NOMO-1 (cell line): ENCODE data around the gene NPPB.

ENCODE experiments used
- DNase-seq, 2 experiments: peaks; one replicate each; lab custom pipeline; 2025; ENCODE audit not compliant: unreplicated experiment in 2 of 2; lab: John Stamatoyannopoulos, UW

The NPPB gene

DNA sequence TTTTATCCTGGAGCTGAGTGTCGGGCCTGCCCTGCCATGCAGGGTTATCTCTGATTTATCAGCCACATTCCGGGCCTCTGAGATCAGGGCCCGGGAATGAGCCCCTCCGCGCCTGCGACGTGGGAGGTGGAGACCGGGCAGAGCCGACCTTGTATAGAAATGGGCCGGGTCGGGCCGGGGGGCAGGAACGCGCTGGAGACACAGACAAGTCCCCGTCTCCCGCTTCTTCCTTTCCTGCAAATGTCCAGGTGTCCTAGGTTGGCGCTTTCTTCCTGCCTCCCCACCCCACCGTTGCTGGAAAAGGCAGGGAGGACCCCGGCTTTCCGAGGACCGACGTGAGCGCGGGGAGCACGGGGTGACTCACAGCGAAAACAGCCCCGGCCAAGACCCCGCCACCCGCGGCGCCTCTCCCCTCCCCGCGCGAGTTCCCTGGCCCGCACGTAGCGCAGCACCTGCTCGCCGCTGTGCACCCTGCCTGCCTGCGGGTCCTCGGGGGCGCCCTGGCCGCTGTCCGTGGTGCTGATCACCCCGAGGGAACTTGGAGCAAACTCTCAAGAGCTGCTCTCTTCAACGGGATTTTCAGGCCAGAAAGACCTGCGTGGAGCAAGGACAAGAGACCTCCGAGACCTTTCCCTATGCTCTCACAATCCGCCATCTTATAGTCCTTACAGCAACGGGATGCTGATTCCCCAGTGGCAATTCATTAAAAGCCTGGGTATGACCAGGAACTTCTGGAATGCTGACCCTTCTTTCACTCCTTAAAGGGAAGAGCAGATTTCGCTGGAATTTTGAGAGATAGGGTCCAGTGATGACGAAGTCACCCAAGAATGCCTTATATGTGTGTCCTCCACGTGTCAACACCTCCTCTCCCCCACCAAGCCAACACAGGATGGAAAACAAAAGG, 475 bp upstream of the NPPB start:
- peak; percentile 30 to 46 for DNase-seq

DNA sequence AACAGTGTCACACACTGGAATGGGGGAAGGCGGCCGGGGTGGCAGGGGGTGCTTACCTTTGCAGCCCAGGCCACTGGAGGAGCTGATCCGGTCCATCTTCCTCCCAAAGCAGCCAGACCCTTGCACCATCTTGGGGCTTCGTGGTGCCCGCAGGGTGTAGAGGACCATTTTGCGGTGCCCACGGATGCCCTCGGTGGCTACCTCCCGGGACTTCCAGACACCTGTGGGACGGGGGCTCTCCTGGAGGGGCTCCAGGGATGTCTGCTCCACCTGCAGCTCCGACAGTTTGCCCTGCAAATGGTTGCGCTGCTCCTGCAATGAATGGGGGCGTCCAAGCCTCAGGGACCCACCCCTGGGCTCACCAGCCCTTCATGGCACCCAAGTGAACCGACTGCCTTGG, 587 bp downstream of the NPPB start:
- DNase-seq: no peak

DNA sequence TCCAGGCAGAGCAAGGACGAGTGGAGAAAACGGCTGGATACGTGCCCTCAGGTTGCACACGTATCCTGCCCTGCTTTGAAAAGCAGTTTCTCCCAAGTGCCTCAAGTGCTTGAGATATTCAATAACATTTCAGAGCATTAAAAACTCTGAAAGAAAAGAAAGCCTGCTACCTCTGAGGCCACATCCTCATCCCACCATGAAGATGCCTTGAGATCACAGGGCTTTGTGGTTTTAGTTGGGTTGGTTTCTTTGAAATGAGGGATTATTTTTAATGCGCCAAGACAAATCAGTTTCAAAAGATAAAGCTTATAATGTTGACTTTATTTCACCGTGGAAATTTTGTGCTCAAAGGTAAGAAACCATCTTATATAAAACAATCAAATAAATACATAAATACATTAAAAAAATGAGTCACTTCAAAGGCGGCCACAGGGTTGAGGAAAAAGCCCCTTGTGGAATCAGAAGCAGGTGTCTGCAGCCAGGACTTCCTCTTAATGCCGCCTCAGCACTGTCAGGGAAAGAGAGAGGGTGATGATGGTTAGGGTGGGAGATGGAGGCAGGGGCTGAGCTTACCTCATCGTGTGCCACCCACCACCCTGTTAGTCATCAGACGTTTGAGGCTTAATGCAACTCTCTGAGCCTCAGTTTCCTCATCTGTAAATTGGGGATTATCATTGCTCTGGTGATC, 1.4 kb downstream of the NPPB start:
- DNase-seq: no peak

DNA sequence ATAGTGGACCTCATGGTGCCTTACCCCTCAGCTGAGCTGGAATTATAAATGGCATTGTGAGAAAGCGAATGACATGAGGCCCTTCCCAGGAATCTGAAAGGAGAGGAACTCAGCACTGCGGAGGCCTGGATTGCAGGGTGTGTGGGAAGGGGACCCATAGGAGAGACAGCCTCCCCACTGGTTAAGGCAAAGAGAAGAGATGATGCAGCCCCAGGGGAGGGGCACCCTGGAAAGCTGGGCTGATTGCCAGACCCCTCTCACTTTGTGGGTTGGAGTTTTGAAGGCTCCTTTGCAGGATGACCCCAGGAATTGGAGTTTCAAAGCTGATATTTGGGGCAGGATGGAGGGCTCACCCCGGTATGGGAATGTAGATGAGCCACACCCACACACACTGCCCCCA, 2.0 kb downstream of the NPPB start:
- DNase-seq: no peak

DNA sequence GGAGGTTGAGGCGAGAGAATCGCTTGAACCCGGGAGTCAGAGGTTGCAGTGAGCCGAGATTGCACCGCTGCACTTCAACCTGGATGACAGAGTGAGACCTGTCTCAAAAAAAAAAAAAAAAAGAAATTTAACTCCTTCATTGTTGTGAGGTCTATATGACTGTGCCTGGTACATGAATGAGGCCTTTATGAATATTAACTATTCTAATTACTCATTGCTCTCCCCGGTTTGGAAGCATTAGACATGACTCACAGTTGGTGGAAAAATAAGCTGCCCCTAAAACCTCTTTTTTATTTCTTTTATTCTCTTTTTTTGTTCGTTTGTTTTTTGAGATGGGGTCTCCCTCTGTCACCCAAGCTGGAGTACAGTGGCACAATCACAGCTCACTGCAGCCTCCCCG, 3.3 kb downstream of the NPPB start:
- DNase-seq: no peak

DNA sequence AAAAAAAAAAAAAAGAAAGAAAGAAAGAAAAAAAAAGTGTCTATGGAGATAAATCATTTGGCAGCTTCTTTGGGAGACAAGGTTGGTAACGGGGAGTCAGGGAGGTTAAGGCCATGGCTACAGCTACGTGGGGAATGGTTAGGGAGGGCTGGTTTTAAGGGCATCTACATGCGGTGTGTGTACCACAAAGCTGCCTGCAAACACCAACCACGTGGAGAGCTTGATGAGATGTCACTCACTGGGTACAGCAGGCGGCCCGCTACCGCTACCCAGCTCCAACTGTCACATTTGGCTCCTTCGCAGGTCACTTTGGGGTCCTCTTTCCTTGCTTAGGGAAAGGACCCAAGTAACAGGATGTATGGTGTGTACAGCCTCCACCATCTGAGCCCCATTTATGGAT, 4.2 kb downstream of the NPPB start:
- no peak for DNase-seq

DNA sequence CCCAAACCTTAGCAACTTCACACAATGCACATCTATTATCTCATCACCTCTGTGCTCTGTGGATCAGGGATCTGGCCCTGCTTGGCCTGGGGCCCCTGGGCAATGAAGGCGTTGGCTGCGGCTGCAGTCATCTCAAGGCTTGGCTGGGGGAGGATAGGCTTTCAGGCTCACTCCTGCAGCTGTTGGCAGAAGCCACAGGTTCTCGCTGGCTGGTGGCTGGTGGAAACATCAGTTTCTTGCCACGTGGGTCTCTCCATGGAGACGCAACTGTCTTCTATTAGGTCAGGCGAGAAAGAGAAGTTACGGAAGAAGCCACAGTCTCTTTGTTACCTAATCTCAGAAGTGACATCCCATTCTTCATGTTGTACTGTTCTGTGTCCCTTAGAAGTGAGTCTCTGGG, 7.6 kb downstream of the NPPB start:
- peak; percentile 84 to 97 for DNase-seq

DNA sequence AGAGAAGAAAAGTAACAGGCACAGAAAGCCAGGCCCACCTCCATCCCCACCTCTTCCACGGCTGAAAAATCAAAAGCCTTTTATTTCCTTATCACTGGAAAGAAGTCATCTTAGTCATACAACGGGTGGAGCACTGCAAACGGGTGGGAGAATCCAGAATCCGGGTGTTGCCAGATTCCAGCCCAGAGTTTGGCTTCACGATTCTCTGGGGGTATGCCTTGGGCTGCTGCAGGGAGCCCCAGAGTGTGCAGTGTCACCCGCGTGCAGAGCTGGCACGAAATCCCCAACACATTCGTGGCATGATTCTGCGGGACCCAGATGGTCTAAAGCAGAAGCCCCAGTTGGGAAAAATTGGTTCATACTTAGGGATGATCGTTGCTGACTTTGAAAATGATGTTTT, 8.6 kb downstream of the NPPB start:
- no peak for DNase-seq

DNA sequence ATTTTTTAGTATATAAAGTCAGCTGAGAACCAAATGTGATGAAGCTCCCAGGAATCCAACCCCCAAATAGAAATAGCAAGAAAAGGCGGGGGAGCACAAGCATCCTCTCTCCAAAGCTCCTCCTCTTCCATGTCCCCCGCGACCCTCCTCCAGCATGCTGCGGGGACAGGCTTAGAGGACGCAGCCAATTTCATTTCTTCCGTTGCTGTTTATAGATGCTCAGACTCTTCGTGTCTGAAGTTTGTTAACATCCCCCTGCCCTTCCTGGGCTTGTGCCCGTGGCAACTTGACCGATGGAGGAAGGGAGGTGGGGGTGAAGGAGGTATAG, 10.4 kb downstream of the NPPB start:
- no peak for DNase-seq

DNA sequence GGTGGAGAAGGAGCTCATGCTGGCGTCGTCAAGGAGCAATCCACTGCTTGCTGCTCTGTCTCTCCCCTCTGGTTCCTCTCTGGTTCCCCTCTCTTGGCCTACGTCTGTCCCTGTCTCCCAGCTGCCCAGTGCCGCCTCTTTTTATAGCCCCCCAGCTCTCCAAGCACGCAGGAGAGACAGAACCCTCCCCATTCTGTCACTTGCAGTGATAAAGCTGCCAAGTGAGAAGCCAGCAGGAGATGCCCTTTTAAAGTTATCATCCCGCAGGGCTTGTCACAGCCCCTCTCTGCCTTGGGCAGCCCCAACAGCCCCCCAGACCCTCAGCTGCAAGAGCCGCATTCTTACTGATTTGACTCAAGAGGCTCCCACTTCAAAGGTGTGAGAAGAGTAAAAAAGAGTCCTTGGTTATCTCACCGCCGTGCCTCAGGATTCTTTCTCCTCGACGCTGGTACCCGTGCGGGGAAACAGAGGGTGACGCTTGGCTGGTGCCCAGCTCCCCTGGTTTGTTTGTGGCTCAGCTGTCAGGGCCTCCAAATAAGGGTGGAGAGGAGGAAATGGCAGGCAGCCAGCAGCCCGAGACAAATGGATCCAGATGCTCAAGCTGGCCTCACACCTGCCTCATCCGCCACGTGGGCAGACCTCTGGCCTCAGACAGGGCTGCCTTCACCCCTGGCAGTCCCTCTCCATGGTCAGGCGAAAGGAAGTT, 10.9 kb downstream of the NPPB start, which contains the start of gene NPPA:
Gene NPPA, minus strand, starts transcription at position 117 of the 706 bp plus-strand sequence. Its CDS starts 99 bp downstream, at position 18.
- no peak for DNase-seq

DNA sequence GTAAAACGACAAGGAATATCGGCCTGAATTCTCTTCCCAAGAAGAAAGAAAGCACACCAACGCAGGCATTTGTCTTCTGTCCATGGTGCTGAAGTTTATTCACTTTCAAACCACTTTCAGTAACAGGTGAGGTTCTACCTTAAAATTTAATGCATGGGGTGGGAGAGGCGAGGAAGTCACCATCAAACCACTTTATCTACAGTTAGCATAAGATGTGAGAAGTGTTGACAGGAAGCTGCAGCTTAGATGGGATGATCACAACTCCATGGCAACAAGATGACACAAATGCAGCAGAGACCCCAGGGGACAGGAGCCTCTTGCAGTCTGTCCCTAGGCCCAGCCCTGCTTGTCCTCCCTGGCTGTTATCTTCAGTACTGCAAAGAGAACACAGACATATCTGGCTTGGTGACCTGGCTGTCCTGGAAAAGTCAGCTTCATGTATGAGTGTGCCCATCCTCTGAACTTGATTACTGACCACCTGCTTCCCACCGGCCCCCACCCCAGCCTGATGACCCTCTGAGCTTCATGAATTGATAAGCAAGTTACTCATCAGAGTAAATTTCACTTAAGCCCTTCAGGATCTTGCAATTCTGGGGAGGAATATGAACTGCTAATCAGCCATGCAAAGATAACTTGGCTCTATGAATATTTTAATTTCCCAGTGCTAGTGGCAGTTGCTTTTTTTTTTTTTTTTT, 13.0 kb downstream of the NPPB start:
- DNase-seq: no peak

DNA sequence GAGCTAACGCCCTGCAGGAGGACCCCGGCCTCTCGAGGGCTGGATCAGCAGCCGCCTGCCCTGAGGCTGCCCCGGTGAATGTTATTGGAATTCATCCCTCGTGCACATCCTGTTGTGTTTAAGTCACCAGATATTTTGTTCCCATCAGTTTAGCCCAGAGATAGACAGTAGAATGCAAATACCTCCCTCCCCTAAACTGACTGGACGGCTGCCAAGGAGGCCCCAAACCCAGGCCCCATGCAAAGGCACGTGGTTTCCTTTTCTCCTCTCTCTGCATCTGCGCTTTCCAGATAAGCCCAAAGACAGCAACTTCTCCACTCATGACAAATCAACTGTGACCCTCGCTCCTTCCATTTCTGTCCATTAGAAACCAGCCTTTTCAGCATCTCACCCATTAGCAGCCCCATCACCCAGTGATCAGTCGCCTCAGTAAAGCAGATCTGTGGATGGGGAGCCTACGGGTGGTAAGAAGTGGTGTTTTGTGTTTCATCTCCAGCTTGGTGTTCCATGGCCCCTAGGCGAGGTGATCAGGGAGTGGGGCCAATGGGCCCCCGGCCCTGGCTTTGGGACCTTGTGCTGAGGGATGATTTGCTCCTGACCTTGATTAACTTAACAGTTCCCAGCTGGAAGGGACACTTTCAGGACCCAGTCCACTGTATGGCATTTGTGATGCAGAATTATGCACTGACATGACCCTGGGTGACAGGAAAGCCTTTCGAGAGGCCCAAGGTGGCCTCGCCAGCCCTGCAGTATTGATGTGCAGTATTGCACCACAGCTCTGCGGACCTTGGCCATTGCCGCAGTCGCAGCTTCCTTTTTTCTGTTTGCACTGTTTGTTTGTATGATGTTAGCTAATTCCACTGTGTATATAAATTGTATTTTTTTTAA, 16.3 kb downstream of the NPPB start:
- DNase-seq: peak; percentile 69 to 75

DNA sequence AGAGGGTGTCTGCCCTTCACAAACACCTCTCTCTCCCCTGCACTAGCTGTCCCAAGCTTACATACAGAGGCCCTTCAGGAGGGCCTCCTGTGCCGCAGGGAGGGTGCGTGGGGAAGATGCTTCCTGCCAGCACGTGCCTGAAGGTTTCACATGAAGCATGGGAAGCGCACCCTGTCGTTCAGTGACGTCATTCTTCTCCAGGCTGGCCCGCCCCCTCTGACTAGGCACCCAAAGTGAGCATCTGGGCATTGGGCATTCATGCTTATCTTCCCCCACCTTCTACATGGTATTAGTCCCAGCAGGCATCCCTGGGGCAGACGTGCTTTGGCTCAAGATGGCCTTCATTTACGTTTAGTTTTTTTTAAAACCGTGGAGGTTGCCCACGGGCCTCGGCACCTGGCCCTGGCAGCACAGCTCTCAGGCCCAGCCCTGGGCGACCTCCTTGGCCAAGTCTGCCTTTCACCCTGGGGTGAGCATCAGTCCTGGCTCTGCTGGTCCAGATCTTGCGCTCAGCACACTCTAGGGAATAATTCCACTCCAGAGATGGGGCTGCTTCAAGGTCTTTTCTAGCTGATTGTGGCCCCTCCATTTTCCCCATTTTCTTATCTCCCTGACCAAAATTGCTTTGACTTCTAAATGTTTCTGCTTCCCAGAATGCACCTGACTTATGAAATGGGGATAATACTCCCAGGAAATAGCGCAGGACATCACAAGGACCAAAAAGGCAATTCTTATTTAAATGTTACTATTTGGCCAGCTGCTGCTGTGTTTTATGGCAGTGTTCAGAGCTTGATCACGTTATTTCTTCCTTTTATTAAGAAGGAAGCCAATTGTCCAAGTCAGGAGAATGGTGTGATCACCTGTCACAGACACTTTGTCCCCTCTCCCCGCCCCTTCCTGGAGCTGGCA, 17.2 kb downstream of the NPPB start:
- no peak for DNase-seq

DNA sequence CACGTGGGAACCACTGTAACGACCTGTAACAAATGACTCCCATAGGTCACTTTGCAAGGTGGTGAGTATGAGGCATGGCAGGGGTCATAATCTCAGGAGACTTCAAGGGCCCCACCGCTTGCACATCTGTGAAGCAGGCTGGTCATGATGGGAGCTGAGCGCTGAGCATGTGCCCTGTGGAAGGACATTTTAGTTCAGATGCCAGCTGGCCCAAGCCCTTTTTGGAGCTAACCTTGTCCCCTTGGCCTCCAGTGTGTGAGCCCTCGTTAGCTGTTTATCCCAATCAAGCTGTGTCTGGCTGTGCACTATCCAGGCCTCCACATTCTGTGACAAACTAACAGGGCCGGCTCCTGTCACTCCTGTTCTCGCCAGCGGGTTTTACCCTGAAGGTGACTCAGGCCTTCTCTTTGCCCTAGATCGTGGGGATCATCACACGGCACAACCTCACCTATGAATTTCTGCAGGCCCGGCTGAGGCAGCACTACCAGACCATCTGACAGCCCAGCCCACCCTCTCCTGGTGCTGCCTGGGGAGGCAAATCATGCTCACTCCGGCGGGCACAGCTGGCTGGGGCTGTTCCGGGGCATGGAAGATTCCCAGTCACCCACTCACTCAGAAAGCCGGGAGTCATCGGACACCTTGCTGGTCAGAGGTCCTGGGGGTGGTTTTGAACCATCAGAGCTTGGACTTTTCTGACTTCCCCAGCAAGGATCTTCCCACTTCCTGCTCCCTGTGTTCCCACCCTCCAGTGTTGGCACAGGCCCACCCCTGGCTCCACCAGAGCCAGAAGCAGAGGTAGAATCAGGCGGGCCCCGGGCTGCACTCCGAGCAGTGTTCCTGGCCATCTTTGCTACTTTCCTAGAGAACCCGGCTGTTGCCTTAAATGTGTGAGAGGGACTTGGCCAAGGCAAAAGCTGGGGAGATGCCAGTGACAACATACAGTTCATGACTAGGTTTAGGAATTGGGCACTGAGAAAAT, 18.7 kb downstream of the NPPB start:
- no peak for DNase-seq

DNA sequence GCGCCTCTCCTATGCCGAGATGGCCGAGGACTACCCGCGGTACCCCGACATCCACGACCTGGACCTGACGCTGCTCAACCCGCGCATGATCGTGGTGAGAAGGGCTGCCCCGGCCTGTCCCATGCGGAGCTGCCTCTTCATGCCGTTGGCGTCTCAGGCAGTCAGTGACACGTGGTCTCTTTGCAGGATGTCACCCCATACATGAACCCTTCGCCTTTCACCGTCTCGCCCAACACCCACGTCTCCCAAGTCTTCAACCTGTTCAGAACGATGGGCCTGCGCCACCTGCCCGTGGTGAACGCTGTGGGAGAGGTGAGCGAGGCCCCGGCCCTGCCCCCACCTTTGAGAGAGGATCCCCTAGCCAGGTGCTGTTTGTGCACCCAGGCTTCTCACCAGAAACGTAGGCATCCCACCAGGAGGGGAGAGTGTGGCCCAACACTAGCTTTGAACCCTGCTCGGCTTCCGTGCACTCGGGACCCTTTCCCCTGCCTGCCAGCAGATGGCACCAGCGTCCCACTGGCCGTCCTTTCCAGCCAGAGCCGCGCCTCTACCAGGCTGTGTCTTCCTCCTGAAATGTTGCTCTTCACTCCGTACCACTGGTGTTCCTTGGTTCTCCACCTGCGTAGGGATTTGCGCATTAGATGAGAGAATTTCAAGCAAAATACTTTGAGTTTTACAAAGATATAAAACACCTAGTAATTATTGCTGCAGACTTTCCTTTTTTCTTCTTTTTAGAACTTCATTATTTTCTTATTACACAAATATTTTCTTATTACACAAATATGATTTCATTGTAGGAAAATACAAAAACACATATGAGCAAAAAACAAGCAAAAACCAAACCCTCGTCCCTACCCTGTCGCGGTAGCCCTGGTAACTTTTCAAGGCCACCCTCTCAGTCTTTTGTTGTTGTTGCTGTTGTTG, 20.1 kb downstream of the NPPB start:
- peak; percentile 39 to 65 for DNase-seq

DNA sequence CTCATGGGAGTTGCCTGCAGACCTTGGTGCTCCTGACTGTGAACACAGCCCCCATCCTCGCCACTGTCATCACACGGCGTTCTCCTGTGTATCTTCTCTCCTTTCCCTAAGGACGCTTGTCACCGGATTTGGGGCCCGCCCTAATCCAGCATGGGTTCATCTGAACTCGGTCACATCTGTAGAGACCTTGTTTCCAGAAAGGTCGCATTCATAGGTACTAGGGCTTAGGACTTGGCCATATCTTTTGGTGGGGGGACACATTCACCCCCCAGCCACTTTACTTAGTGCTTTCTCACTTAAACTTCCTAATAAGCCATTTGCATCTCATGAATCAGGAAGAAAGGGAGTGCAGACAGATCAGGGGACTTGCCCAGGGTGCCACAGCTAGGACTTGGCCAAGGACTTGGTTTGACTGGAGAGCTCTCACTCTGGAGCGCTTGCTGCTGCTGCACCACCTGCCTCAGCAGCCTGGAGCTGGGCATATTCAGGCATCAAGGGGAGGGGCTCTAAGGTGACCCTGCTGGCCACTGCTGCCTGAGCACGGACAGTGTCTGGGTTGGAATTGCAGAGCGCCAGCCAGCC, 20.9 kb downstream of the NPPB start:
- no peak for DNase-seq
